SK-N-MC (cell line): ENCODE measurements around the gene CD244.

ENCODE experiments used
- DNase-seq: peaks from one replicate; pipeline ENCODE4 v3.0.0-alpha.2; 2011; ENCODE audit warnings: low read depth, low spot score
- H3K27ac ChIP-seq: fragments of 200-600 bp; sonication (generic); 2 replicates; pipeline ENCODE4 v1.5.1; 2016; ENCODE audit warnings: mixed run types
- H3K36me3 ChIP-seq: fragments of 200-600 bp; sonication (generic); 2 replicates; pipeline ENCODE4 v1.6.1; 2017; ENCODE audit warnings: antibody characterized with exemption, low read length, mixed read lengths; ENCODE audit not compliant: insufficient read depth
- H3K4me3 ChIP-seq: fragments of 200-600 bp; sonication (generic); 2 replicates; pipeline ENCODE4 v1.5.1; 2016
- H3K9ac ChIP-seq: fragments of 200-600 bp; sonication (generic); 2 replicates; pipeline ENCODE4 v1.8.0; 2017; ENCODE audit warnings: mixed run types, mixed read lengths; ENCODE audit not compliant: insufficient read length
- H3K9me3 ChIP-seq: fragments of 200-600 bp; sonication (generic); 2 replicates; pipeline ENCODE4 v1.6.1; 2017; ENCODE audit warnings: low read depth, mild to moderate bottlenecking, antibody characterized with exemption, low read length, moderate library complexity, mixed read lengths
- EZH2 ChIP-seq: fragments of 200-600 bp; sonication (generic); IDR thresholded peaks from one replicate; pipeline ENCODE4 v1.6.1; 2017; ENCODE audit warnings: antibody characterized with exemption
- FOXP2 ChIP-seq: optimal IDR thresholded peaks from 2 replicates; pipeline ENCODE3; 2011; ENCODE audit warnings: mild to moderate bottlenecking, moderate library complexity; ENCODE audit not compliant: insufficient read depth; ENCODE audit errors: extremely low read length, control extremely low read depth
- POLR2AphosphoS5 ChIP-seq: IDR thresholded peaks from 2 replicates; pipeline ENCODE4 v1.6.1; 2012; ENCODE audit warnings: mild to moderate bottlenecking, low read depth, low read length, borderline replicate concordance

The CD244 gene

DNA sequence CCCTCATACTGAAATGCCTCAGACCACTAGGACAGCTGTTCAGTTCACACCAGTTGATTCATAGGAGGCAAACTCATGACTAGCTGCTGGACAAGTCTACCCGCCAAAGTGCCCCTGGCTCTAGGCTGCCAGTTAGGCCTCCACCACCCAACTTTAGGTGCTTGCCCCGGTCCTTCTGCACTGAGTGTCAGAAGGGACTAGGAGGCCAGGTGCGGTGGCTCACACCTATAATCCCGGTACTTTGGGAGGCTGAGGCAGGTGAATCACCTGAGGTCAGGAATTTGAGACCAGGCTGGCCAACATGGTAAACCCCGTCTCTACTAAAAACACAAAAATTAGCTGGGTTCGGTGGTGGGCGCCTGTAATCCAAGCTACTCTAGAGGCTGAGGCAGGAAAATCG is 47.8 kb downstream of the CD244 start:
- no peak overlapping the region for H3K9ac ChIP-seq
- no peak for TF ChIP-seq FOXP2
- TF ChIP-seq EZH2, result no peak
- no peak for TF ChIP-seq POLR2AphosphoS5
- no peak overlapping the region for H3K4me3 ChIP-seq
- no peak overlapping the region for H3K27ac ChIP-seq
- H3K9me3 ChIP-seq, result no peaks in the 10 kb centered on the region
- no peak for DNase-seq
- H3K36me3 ChIP-seq, result no peaks in the 10 kb centered on the region

DNA sequence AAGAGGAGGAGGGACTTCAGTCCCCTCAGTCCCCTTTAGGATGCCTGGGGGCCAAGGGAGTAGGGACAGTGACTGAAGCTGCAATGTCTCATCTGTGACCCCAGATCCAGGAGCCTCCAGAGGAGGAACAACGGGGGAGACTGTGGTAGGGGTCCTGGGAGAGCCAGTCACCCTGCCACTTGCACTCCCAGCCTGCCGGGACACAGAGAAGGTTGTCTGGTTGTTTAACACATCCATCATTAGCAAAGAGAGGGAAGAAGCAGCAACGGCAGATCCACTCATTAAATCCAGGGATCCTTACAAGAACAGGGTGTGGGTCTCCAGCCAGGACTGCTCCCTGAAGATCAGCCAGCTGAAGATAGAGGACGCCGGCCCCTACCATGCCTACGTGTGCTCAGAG is 48.4 kb downstream of the CD244 start:
- H3K9ac ChIP-seq, result no peak overlapping the region
- no peak overlapping the region for H3K27ac ChIP-seq
- no peak overlapping the region for H3K4me3 ChIP-seq
- TF ChIP-seq EZH2 (no peak), FOXP2 (no peak), POLR2AphosphoS5 (no peak)
- no peaks in the 10 kb centered on the region for H3K9me3 ChIP-seq
- H3K36me3 ChIP-seq, result no peaks in the 10 kb centered on the region
- no peak for DNase-seq

DNA sequence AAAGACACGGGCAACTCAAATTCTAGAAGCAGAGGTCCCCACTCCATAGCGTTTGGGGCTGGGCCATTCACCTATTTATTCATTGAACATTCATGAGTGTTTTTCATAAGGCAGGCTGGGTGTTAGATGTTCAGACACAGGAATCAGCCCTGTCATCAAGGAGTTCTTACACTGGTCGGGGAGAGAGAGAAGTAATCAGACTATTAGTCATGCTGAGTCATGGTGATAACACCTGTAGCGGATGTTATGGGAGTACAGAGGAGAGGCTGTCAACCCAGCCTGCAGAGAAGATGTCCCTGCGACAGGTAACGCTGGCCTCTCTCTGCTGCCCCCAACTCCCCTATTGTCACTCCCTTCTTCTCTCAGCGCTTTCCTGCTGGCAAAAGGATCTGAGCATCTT is 49.5 kb downstream of the CD244 start:
- H3K9me3 ChIP-seq, result no peaks in the 10 kb centered on the region
- H3K27ac ChIP-seq, result no peak overlapping the region
- no peak for DNase-seq
- H3K36me3 ChIP-seq, result no peaks in the 10 kb centered on the region
- TF ChIP-seq EZH2 (no peak), POLR2AphosphoS5 (no peak), FOXP2 (no peak)
- H3K9ac ChIP-seq, result no peak overlapping the region
- no peak overlapping the region for H3K4me3 ChIP-seq

DNA sequence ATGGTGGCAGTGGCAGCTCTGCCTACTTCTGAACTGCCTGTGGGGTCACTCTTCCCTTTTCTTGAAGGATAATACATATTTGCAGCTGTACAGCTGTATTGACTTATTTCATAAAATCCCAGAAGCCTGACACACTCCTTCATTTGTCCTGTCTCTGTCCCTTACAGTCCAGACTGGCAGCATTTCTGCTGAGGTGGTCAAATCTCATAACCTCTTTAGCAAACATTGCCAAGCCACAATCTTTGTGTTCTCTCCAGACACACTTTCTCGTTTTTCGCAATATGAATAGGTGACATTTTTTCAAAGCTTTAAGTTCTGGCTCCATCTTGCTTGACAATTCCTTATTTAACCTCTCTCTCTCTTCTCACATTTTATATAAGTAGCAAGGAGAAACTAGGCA is 51.5 kb downstream of the CD244 start:
- H3K36me3 ChIP-seq, result no peaks in the 10 kb centered on the region
- no peak overlapping the region for H3K27ac ChIP-seq
- no peak overlapping the region for H3K4me3 ChIP-seq
- no peak for DNase-seq
- TF ChIP-seq FOXP2, result no peak
- TF ChIP-seq EZH2, result no peak
- TF ChIP-seq POLR2AphosphoS5, result no peak
- H3K9me3 ChIP-seq, result no peaks in the 10 kb centered on the region
- H3K9ac ChIP-seq, result no peak overlapping the region

DNA sequence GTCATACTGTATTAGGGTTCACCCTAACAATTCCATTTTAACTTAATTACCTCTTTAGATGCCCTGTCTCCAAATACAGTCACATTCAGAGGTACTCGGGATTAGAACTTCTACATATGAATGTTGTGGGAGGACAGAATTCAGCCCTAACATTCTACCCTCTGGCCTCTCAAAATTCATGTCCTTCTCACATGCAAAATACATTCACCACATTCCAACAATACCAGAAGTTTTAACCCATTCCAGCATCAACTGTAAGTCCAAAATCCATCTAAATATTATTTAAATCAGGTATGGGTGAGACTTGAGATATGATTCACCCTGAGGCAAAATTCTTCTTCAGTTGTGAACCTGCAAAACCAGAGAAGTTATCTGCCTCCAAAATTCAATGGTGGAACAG is 52.2 kb downstream of the CD244 start:
- Histone ChIP-seq H3K4me3 (no peak overlapping the region), H3K9me3 (no peaks in the 10 kb centered on the region), H3K9ac (no peak overlapping the region), H3K36me3 (no peaks in the 10 kb centered on the region), H3K27ac (no peak overlapping the region)
- no peak for TF ChIP-seq FOXP2
- no peak for TF ChIP-seq EZH2
- DNase-seq, result no peak

DNA sequence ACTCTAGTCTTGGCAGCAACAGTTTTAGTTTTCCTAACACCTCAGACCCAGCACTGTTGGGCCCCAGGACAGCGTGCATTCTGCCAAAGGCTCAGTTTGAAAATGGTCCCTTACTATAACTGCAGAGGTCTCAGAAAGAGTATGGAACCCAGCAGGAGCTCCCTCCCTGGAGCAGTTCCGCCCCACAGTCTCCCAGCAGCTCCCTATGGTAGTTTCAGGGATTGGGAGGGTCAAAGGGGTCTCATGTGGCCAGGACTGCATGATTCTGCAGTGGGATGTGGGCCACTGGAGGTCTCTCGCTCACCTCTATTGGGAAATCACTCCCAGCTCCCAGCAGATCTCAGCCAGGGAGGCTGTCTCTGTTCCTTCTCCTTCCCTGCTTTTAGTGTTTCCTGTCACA is 54.4 kb downstream of the CD244 start:
- Histone ChIP-seq H3K27ac (no peak overlapping the region), H3K36me3 (no peaks in the 10 kb centered on the region), H3K4me3 (no peak overlapping the region), H3K9me3 (no peaks in the 10 kb centered on the region), H3K9ac (no peak overlapping the region)
- DNase-seq, result no peak
- TF ChIP-seq FOXP2 (no peak), POLR2AphosphoS5 (no peak), EZH2 (no peak)

DNA sequence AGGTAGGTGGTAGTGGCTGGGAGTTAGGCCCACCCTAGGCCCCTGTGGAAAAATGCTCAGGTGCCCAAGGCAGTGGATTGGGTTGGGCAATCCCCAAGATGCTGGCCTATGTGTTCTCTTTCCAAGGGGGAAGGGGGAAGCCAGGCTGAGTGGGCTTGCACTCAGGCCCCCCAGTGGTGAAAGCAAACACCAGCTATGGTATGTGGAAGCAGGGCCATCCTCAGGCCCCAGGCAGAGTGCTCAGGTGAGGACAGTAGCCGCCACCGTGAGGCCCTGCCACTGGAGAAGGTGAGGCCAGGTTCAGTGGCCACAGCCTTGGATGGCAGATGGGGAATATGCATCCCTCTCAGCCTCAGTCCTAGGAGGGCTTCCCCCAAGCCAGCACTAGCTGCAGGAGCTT is 54.9 kb downstream of the CD244 start:
- TF ChIP-seq POLR2AphosphoS5 (no peak), FOXP2 (no peak), EZH2 (no peak)
- H3K27ac ChIP-seq, result no peak overlapping the region
- no peak for DNase-seq
- no peaks in the 10 kb centered on the region for H3K36me3 ChIP-seq
- no peaks in the 10 kb centered on the region for H3K9me3 ChIP-seq
- no peak overlapping the region for H3K4me3 ChIP-seq
- H3K9ac ChIP-seq, result no peak overlapping the region

DNA sequence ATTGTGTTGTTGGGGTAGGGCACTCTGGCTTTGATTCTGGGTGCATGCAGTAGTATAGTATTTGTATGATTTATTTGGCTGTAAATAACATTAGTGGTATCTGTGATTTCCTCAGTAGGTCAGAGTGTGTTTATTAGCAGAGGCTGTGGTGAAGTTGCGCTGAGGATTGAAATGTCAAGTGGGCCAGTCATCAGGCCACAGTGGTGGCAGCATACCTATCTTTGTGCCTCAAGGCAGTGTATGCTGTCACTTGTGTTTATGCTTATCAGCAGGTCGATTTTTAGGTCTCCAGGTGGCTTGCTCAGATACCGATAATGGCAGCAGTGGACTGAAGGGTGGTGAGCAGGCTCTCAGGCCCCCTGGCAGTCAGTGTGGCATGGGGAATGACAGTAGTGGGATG is 55.4 kb downstream of the CD244 start:
- no peak for DNase-seq
- Histone ChIP-seq H3K9me3 (no peaks in the 10 kb centered on the region), H3K4me3 (no peak overlapping the region), H3K9ac (no peak overlapping the region), H3K27ac (no peak overlapping the region), H3K36me3 (no peaks in the 10 kb centered on the region)
- TF ChIP-seq EZH2 (no peak), POLR2AphosphoS5 (no peak)

DNA sequence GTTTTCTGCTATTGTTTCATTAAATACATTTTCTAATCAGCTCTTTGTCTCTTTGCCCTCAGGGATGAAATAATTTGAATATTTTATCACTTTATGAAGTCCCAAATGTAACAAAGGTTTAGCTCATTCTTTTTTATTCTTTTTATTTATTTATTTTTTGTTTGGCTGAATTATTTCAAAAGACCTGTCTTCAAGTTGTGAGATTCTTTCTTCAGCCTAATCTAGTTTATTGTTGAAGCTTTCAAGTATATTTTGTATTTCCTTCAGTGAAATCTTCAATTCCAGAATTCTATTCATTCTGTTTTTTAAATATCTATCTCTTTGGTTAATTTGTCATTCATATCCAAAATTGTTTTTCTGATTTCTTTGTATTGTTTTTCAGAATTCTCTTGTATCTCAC is 55.9 kb downstream of the CD244 start:
- H3K4me3 ChIP-seq, result no peak overlapping the region
- H3K9ac ChIP-seq, result no peak overlapping the region
- TF ChIP-seq POLR2AphosphoS5, result no peak
- no peak for TF ChIP-seq EZH2
- H3K27ac ChIP-seq, result no peak overlapping the region
- DNase-seq, result no peak
- no peaks in the 10 kb centered on the region for H3K36me3 ChIP-seq
- no peaks in the 10 kb centered on the region for H3K9me3 ChIP-seq

DNA sequence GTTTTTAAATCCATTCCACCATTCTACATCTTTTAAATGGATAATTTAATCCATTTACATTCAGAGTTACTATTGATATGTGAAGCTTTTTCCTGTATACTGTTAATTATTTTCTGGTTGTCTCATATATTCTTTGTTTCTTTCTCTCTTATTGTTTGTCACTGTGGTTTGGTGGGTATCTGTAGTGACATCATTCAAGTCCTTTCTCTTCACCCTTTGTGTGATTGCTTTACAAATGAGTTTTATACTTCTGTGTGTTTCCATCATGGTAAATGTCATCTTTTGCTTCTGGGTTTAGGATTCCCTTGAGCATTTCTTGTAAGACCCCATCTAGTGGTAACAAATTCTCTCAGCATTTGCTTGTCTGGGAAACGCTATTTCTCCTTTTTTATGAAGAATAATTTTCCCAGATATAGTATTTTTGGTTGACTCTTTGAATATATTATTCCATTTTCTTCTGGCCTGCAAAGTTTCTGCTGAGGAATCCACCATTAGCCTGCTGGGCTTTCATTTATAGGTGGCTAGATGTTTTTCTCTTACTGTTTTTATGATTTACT is 56.5 kb downstream of the CD244 start:
- DNase-seq, result no peak
- TF ChIP-seq POLR2AphosphoS5 (no peak), EZH2 (no peak), FOXP2 (no peak)
- H3K9ac ChIP-seq, result no peak overlapping the region
- H3K9me3 ChIP-seq, result no peaks in the 10 kb centered on the region
- H3K4me3 ChIP-seq, result no peak overlapping the region
- H3K36me3 ChIP-seq, result no peaks in the 10 kb centered on the region
- H3K27ac ChIP-seq, result no peak overlapping the region
